NAMALWA (cell line): ENCODE measurements around the gene CTPS2.
"Not testable (repeated sequence)": the region's sequence is repeated elsewhere in the genome, so short reads cannot be mapped to it uniquely, and the experiment has no call there.

ENCODE experiments used
- DNase-seq: peaks from one replicate; pipeline ENCODE4 v3.0.0-alpha.2; 2015; ENCODE audit warnings: low spot score

Gene CTPS2

GRCh38 chrX:16603822-16604221 is 108.6 kb downstream of the CTPS2 start:
- no peak for DNase-seq

GRCh38 chrX:16603235-16603634 is 109.2 kb downstream of the CTPS2 start:
- DNase-seq, result not testable (repeated sequence)

- no peak for DNase-seq
Measured at GRCh38 chrX:16601885-16602284, 110.6 kb downstream of the CTPS2 start.

DNA sequence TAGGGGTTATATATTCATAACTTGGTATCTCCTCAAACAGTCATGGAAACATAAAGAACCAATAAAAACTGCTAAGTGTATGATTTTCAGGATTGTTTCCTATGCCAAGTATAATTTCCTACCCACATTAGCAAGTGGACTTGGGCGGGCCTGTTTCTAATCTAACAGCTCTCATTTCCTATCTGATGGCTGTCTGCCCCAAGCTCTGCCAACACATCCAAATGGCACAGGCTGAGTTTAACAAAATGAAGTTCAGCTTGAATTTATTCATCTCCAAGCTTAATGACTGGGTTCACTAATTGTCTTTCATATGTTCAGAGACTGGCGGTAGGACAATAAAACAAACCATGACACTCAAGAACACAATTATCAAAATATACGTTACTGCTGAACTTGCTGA is 118.0 kb downstream of the CTPS2 start:
- DNase-seq, result no peak

- DNase-seq, result no peak
Measured at GRCh38 chrX:16593801-16594200, 118.7 kb downstream of the CTPS2 start.

DNA sequence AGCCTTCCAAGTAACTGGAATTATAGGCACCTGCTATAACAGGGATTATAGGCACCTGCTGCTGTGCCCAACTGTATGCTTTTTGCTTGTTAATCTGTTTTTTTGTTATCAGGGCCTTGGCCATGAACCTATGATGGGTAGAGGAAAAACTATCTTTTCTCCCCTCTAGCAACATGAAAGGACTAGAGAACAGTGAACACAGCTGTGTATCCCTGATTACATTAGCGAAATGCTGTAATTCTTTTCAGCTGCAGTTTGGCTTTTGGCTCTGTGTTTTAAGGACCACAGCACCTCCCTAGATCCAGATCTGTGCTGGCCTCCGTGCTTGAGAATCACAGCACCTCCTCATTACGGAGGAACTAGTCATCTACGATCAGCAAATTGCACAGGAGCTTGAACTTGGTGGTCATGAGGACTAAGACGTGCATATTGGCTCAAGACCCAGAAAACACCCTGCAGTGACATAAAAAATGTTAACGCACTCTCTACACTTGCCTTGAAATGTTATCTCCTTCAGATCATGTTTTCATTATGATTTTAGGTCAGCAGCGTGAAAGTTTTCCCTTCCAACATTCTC is 120.2 kb downstream of the CTPS2 start:
- no peak for DNase-seq

DNA sequence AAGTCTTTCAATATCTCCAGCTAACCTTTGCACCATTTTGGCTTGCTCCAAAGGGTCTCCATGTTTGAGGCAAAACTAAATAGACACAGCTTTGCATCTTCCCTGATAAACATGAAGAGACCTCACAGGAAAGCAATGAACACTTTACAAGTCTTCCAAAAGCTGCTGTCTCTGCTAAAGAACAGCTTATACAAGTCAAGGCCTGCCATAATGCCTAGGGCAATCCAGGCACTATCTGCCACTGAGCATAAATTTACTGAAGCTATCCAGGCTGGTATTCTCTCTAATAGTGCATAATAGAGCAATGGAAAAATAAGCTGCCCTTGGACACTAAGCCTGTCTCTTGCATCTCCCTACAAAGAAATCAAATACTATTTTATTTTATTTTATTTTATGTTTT is 122.6 kb downstream of the CTPS2 start:
- no peak for DNase-seq

DNA sequence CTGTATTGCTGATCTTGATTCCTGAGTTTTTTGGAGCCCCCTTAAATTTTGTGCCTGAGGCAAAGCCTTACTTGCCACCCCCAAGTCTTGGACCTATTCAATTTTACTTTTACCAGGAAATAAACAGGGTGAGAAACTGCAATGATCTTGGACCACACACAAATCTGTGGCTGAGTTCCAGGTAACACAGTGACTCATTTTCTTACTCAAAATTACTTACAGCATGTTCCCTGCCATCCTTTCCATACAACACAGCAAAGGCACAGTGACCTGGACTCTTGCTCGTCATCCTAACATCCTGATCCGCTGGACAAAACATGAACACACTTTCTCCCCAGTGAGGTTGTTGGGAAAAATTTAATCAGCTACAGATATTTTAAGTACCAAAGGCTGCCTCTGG is 123.3 kb downstream of the CTPS2 start:
- DNase-seq, result no peak

GRCh38 chrX:16588266-16588665 is 124.2 kb downstream of the CTPS2 start:
- DNase-seq, result no peak

- DNase-seq, result no peak
Measured at GRCh38 chrX:16587836-16588235, 124.6 kb downstream of the CTPS2 start.

- DNase-seq, result no peak
Measured at GRCh38 chrX:16586377-16587112, 125.9 kb downstream of the CTPS2 start.

DNA sequence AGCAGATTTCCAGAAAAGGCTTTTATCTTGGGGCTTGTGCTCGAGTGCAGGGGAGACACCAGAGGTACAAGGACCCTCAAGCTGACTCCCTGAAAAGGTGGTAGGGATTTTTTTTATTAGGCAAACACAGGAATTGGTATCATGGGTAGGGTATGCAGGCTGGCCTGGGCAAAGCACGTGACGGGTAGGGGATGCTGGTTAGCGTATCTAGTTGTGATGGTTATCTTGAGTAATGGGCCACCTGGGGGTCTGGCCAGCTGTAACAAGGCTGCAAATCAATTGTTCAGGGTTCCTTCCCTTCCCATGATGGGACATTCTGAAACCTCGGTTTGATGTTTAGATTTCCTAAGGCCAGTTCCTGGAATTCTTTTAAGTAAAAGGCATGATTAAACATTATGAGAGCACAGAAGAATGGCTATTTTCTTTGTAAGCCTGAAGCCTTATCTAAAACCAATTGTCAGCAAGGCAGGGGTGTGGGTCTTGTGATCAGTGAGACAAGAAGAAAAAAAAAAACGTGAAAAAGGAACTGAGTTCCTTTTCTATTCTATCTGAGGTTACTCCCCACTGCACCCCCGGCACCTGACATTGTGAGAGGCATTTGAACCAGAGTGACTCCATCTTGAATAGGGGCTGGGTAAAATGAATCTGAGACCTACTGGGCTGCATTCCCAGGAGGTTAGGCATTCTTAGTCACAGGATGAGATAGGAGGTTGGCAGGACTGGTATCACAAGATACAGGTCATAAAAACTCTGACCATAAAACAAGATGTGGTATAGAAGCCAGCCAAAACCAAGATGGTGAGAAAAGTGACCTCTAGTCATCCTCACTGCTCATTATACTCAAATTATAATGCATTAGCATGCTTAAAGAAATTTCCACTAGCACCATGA is 126.7 kb downstream of the CTPS2 start:
- DNase-seq, result no peak

DNA sequence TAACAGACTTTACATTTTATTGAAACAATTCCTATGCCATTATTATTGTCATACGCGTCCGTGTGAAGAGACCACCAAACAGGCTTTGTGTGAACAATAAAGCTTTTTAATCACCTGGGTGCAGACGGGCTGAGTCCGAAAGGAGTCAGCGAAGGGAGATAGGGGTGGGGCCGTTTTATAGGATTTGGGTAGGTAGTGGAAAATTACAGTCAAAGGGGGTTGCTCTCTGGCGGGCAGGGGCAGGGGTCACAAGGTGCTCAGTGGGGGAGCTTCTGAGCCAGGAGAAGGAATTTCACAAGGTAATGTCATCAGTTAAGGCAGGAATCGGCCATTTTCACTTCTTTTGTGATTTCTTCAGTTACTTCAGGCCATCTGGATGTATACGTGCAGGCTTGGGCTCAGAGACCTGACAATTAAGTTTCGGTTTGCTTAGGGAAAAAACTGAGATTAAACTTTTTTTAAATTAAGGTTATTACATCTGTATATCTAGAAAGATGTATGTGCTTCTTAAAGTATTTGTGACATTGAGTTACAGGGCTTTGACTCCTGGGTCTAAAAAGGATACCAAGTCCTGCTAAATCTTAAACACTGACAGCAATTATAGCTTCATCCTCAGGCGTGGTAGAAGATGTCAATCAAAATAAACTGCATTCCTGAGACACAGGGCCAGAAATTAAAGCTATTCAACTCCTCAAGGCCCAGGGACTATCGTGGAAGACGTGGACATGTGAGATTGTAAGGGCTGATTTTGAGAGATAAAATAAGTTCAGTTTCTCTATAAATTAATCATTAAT is 132.3 kb downstream of the CTPS2 start:
- DNase-seq, result not testable (repeated sequence)

DNA sequence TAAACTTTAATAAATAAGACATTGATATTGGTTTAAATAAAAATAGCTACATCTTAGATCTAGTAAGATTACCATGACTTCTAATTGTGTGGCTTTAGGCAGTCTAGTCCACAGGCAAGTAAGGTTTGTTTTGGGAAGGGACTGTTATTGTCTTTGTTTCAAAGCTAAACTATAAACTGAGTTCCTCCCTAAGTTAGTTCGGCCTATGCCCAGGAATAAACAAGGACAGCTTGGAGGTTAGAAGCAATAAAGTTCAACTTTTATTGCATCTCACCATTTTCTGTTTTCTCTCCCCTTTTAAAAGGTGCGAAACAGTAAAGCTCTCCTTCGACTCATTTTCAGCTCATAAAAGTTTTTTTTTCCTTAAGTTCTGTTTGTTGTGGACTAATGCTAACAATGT is 133.0 kb downstream of the CTPS2 start:
- DNase-seq, result no peak

GRCh38 chrX:16578218-16578617 is 134.3 kb downstream of the CTPS2 start:
- DNase-seq, result no peak

DNA sequence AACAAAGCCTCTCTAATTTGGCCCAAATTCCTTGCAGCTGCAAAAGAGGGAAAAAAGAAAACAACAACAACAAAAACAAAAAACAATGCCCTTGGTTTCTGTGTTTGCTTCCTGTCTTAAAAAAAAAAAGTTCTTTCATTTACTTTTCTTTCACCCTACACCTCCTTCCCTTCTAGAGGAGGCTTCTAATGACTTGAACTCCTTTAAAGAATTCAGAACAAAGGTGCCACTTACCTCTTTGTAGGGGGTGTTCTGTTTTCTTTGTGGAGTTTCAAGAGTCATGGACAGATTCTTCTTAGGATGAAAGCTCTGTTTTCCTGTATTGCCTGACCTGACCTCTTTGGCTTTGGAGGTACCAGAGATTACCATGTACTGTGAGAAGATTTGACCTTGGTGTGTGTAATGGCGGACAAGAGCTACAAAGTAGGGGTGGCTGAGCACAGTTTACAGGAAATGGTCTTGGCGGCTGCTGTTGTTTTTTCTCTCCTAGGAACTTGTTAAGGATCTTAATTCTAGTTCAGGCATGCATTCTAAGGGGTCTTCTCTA is 134.9 kb downstream of the CTPS2 start:
- DNase-seq, result no peak

- not testable (repeated sequence) for DNase-seq
Measured at GRCh38 chrX:16575388-16575787, 137.1 kb downstream of the CTPS2 start.

DNA sequence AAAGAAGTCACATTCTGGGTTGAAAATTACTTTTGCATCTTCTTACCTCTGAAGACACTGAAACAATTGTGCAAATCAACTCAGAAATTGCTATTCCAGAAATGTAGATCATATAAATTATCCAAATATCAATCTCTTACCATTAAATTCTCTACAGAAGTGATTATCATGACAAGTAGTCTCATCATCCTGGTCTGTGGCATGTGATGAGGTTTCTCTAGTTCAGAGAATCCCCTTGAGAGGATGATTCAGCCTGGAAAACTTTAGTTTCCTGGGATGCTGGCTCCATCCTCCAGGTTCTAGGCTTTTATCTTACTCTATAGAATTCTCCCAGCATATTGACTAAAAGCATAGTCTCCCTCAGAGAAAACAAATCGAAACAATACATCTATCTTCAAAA is 138.7 kb downstream of the CTPS2 start:
- no peak for DNase-seq

DNA sequence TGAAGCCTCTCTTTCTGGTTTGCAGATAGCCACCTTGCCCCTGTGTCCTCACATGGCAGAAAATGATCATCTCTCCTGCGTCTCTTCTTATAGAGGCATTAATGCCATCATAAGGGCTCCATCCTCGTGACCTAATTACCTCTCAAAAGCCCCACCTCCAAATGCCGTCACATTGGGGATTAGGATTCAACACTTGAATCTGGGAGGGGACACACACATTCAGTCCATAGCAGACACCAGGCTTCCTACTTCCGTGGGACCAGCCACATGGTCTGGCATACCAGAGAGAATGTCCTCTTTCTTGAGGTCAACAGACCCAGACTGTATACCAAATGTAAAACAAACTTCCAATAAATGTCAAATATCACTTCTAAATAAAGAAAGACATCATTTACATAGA is 144.8 kb downstream of the CTPS2 start:
- no peak for DNase-seq

GRCh38 chrX:16566571-16566970 is 145.9 kb downstream of the CTPS2 start:
- no peak for DNase-seq

DNA sequence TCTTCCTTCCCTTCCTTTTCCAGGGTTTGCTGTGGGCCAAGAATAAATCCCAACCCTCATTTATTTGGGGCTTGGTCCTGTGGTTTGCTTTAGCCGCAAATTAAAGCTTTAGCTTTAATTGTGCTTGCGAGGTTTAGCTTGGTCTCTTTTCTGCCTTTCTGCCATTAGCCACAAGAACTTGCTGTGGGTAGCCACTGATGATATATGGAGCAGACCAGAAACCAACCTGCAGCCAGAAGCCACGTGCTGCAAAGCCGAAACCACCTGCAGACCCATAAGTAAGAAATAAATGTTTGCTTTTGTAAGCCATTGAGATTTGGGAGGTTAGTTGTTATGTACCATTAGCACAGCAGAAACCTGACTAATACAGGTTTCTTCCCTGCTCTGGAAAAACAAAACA is 152.3 kb downstream of the CTPS2 start:
- no peak for DNase-seq

- no peak for DNase-seq
Measured at GRCh38 chrX:16559206-16559619, 153.3 kb downstream of the CTPS2 start.
